Measurements from ENCODE around the gene SLC13A3. TPM values are rescaled to one million over a fixed set of nuclear protein-coding genes. Genes with fewer than 3 reads are reported as not detected.

The SLC13A3 gene
- total RNA-seq, 5 donors from 2014 or later (not counting 1 experiment from before 2014, with no cell fraction given): 0.16 to 0.49 (median 0.33) TPM; not detected in 1

DNA sequence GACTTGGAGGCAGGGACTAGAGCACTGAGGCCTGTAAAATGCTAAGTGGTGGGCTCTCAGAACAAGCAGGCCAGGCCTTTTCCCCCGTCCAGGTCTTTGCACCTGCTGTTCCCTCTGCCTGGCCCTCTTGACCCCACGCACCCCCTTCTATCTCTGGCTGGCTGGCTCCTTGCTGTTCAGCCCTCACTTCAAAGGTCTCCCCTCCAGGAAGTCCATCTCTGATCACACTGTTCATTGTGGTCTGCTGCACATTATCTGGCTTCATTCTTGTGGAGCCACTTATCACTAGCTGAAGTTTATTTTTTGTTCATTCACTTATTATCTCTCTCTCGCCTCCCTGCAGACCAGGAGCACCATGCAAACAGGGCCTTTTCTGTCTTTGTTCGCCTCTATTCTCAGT is 24.5 kb downstream of the SLC13A3 start:
- Histone ChIP-seq H3K9me3 (no peaks in the 10 kb centered on the region), H3K4me1 (ENCODE audit: control insufficient read depth in 1 of 2, extremely low read depth in 1 of 2, insufficient read depth in 2 of 2, low read length in 2 of 2) (no peaks in the 10 kb centered on the region), H3K27me3 (replicated peaks in 1 of 2; ENCODE audit: control insufficient read depth in 2 of 2, extremely low read depth in 1 of 2, insufficient read depth in 2 of 2, low read length in 1 of 2) (peaks cover 0 to 19% of the 10 kb centered on the region in 2 experiments), H3K36me3 (ENCODE audit: control insufficient read depth in 2 of 2, extremely low read depth in 1 of 2, insufficient read depth in 1 of 2, low read length in 1 of 2) (no peaks in the 10 kb centered on the region), H3K27ac (ENCODE audit: low read length) (no peak overlapping the region), H3K4me3 (ENCODE audit: control insufficient read depth in 1 of 2, extremely low read depth in 1 of 2, low read length in 1 of 2) (no peak overlapping the region)
- H3K4me1 Mint-ChIP-seq: no peaks in the 10 kb centered on the region
- H3K36me3 Mint-ChIP-seq: no peaks in the 10 kb centered on the region
- no peak for ATAC-seq (replicated peaks in 1 of 4)
- no peak overlapping the region for H3K27ac Mint-ChIP-seq
- peaks cover 7 to 31% (median 16%) of the 10 kb centered on the region in 3 donors for H3K9me3 Mint-ChIP-seq
- H3K4me3 Mint-ChIP-seq: no peak overlapping the region
- no peak for DNase-seq
- POLR2A ChIA-PET: no interaction called here
- 58% methylated on average over 1 of the region's 4 CpGs for WGBS (ENCODE audit: insufficient coverage)
- H3K27me3 Mint-ChIP-seq: peaks cover 11 to 21% of the 10 kb centered on the region in 2 donors
- CTCF ChIA-PET: no interaction called here

DNA sequence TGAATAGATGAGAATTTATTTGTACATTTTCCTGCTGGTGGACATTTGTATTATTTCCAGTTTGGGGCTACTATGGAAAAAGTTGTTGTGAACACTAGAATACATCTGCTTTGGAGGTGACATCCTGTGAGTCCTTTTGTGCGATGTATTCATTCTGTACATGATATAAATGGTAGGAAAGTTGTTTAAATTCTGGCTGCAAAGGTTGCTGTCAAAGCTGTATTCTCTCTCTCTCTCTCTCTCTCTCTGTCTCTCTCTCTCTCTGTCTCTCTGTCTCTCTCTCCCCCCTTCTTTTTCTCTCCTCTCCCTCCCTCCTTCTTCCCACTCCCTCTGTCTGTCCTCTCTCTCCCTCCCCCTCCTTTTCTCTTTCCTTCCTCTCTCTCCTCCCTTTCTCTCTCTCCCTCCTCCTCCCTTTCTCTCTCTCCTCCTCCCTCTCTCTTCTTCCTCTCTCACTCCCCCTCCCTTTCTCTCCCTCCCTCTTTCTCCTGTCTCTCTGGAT is 25.3 kb downstream of the SLC13A3 start:
- no peaks in the 10 kb centered on the region for H3K36me3 Mint-ChIP-seq
- DNase-seq (no peak), ATAC-seq (replicated peaks in 1 of 4) (no peak)
- POLR2A ChIA-PET: no interaction called here
- no peak overlapping the region for H3K27ac Mint-ChIP-seq
- H3K27me3 ChIP-seq (replicated peaks in 1 of 2; ENCODE audit: control insufficient read depth in 2 of 2, extremely low read depth in 1 of 2, insufficient read depth in 2 of 2, low read length in 1 of 2): peaks cover 0 to 14% of the 10 kb centered on the region in 2 experiments
- CTCF ChIA-PET: no interaction called here
- H3K27me3 Mint-ChIP-seq: peaks cover 11 to 23% of the 10 kb centered on the region in 2 donors
- WGBS (ENCODE audit: insufficient coverage): no CpG with 5 or more reads among the region's 1 CpG
- H3K9me3 ChIP-seq: no peaks in the 10 kb centered on the region
- no peaks in the 10 kb centered on the region for H3K4me1 ChIP-seq (ENCODE audit: control insufficient read depth in 1 of 2, extremely low read depth in 1 of 2, insufficient read depth in 2 of 2, low read length in 2 of 2)
- H3K4me3 ChIP-seq (ENCODE audit: control insufficient read depth in 1 of 2, extremely low read depth in 1 of 2, low read length in 1 of 2): no peak overlapping the region
- H3K36me3 ChIP-seq (ENCODE audit: control insufficient read depth in 2 of 2, extremely low read depth in 1 of 2, insufficient read depth in 1 of 2, low read length in 1 of 2): no peaks in the 10 kb centered on the region
- no peak overlapping the region for H3K27ac ChIP-seq (ENCODE audit: low read length)
- H3K4me3 Mint-ChIP-seq: no peak overlapping the region
- H3K4me1 Mint-ChIP-seq: no peaks in the 10 kb centered on the region
- H3K9me3 Mint-ChIP-seq: peaks cover 7 to 31% (median 16%) of the 10 kb centered on the region in 3 donors

DNA sequence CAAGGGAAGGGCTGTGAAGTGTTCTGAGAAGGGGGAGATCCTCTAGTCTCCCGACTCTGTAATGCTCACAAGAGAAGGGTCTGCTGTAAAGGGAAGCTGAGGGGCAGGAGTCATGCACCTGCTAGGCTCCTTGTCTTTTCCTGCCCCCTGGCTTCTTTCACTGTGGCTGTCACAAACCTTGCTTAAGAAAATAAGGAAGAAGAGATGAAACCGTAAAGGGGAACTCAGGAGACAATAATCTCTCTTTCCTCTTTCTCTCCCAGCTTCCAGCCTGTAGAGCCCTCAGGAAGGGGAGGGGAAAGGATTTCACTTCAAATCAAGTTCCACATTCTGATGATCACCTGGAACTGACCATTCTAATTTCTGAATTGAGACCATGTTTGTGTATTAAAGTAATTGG is 26.3 kb downstream of the SLC13A3 start:
- no peak overlapping the region for H3K27ac ChIP-seq (ENCODE audit: low read length)
- peaks cover 0 to 14% of the 10 kb centered on the region in 2 experiments for H3K27me3 ChIP-seq (replicated peaks in 1 of 2; ENCODE audit: control insufficient read depth in 2 of 2, extremely low read depth in 1 of 2, insufficient read depth in 2 of 2, low read length in 1 of 2)
- Mint-ChIP-seq H3K4me1 (no peaks in the 10 kb centered on the region), H3K27me3 (peaks cover 11 to 22% of the 10 kb centered on the region in 2 donors), H3K9me3 (peaks cover 7 to 31% (median 13%) of the 10 kb centered on the region in 3 donors), H3K4me3 (no peak overlapping the region), H3K27ac (no peak overlapping the region), H3K36me3 (no peaks in the 10 kb centered on the region)
- DNase-seq (no peak), ATAC-seq (replicated peaks in 1 of 4) (no peak)
- ChIA-PET CTCF (no interaction called here), POLR2A (interaction anchor here in 1 of 2 donors (0.6 kb wide), 1 partner anchor 28 kb away, joined by 4 read pairs; no protein-coding TSS in a partner anchor)
- H3K4me3 ChIP-seq (ENCODE audit: control insufficient read depth in 1 of 2, extremely low read depth in 1 of 2, low read length in 1 of 2): no peak overlapping the region
- H3K36me3 ChIP-seq (ENCODE audit: control insufficient read depth in 2 of 2, extremely low read depth in 1 of 2, insufficient read depth in 1 of 2, low read length in 1 of 2): no peaks in the 10 kb centered on the region
- 80% methylated on average over 1 of the region's 2 CpGs for WGBS (ENCODE audit: insufficient coverage)
- H3K9me3 ChIP-seq: no peaks in the 10 kb centered on the region
- H3K4me1 ChIP-seq (ENCODE audit: control insufficient read depth in 1 of 2, extremely low read depth in 1 of 2, insufficient read depth in 2 of 2, low read length in 2 of 2): no peaks in the 10 kb centered on the region

GRCh38 chr20:46622165-46622564 is 29.1 kb downstream of the SLC13A3 start:
- peaks cover 9 to 27% of the 10 kb centered on the region in 2 donors for H3K27me3 Mint-ChIP-seq
- H3K36me3 ChIP-seq (ENCODE audit: control insufficient read depth in 2 of 2, extremely low read depth in 1 of 2, insufficient read depth in 1 of 2, low read length in 1 of 2): no peaks in the 10 kb centered on the region

GRCh38 chr20:46621492-46621891 is 29.8 kb downstream of the SLC13A3 start:
- CTCF ChIA-PET: no interaction called here
- Mint-ChIP-seq H3K9me3 (peaks cover 7 to 25% (median 7%) of the 10 kb centered on the region in 3 donors), H3K27me3 (peaks cover 5 to 23% of the 10 kb centered on the region in 2 donors)

More at GRCh38 chr20:46622165-46622564, 29.1 kb downstream of the SLC13A3 start:
- ChIA-PET CTCF (no interaction called here), POLR2A (no interaction called here)
- Mint-ChIP-seq H3K36me3 (no peaks in the 10 kb centered on the region), H3K27ac (no peak overlapping the region), H3K4me3 (no peak overlapping the region), H3K4me1 (no peaks in the 10 kb centered on the region), H3K9me3 (peaks cover 7 to 25% (median 7%) of the 10 kb centered on the region in 3 donors)
- ATAC-seq (replicated peaks in 1 of 4): no peak
- WGBS (ENCODE audit: insufficient coverage): no CpG with 5 or more reads among the region's 1 CpG
- Histone ChIP-seq H3K9me3 (no peaks in the 10 kb centered on the region), H3K4me1 (ENCODE audit: control insufficient read depth in 1 of 2, extremely low read depth in 1 of 2, insufficient read depth in 2 of 2, low read length in 2 of 2) (no peaks in the 10 kb centered on the region), H3K4me3 (ENCODE audit: control insufficient read depth in 1 of 2, extremely low read depth in 1 of 2, low read length in 1 of 2) (no peak overlapping the region), H3K27me3 (replicated peaks in 1 of 2; ENCODE audit: control insufficient read depth in 2 of 2, extremely low read depth in 1 of 2, insufficient read depth in 2 of 2, low read length in 1 of 2) (peaks cover 0 to 9% of the 10 kb centered on the region in 2 experiments), H3K27ac (ENCODE audit: low read length) (no peak overlapping the region)
- DNase-seq: no peak

GRCh38 chr20:46619445-46619844 is 31.8 kb downstream of the SLC13A3 start:
- H3K27me3 ChIP-seq (replicated peaks in 1 of 2; ENCODE audit: control insufficient read depth in 2 of 2, extremely low read depth in 1 of 2, insufficient read depth in 2 of 2, low read length in 1 of 2): peaks cover 0 to 4% of the 10 kb centered on the region in 2 experiments
- CTCF ChIA-PET: no interaction called here
- H3K36me3 ChIP-seq (ENCODE audit: control insufficient read depth in 2 of 2, extremely low read depth in 1 of 2, insufficient read depth in 1 of 2, low read length in 1 of 2): no peaks in the 10 kb centered on the region
- WGBS (ENCODE audit: insufficient coverage): 100% methylated on average over 1 of the region's 2 CpGs
- ATAC-seq (replicated peaks in 1 of 4): no peak
- Mint-ChIP-seq H3K4me3 (no peak overlapping the region), H3K9me3 (peaks cover 7 to 15% (median 7%) of the 10 kb centered on the region in 3 donors), H3K4me1 (no peaks in the 10 kb centered on the region), H3K27me3 (peaks cover 5 to 27% of the 10 kb centered on the region in 2 donors), H3K36me3 (no peaks in the 10 kb centered on the region), H3K27ac (no peak overlapping the region)
- no peaks in the 10 kb centered on the region for H3K4me1 ChIP-seq (ENCODE audit: control insufficient read depth in 1 of 2, extremely low read depth in 1 of 2, insufficient read depth in 2 of 2, low read length in 2 of 2)
- DNase-seq: no peak
- no peaks in the 10 kb centered on the region for H3K9me3 ChIP-seq
- H3K4me3 ChIP-seq (ENCODE audit: control insufficient read depth in 1 of 2, extremely low read depth in 1 of 2, low read length in 1 of 2): no peak overlapping the region
- H3K27ac ChIP-seq (ENCODE audit: low read length): no peak overlapping the region
- POLR2A ChIA-PET: no interaction called here

More at GRCh38 chr20:46621492-46621891, 29.8 kb downstream of the SLC13A3 start:
- Mint-ChIP-seq H3K27ac (no peak overlapping the region), H3K4me1 (no peaks in the 10 kb centered on the region), H3K4me3 (no peak overlapping the region), H3K36me3 (no peaks in the 10 kb centered on the region)
- no peak for ATAC-seq (replicated peaks in 1 of 4)
- POLR2A ChIA-PET: no interaction called here
- Histone ChIP-seq H3K27ac (ENCODE audit: low read length) (no peak overlapping the region), H3K36me3 (ENCODE audit: control insufficient read depth in 2 of 2, extremely low read depth in 1 of 2, insufficient read depth in 1 of 2, low read length in 1 of 2) (no peaks in the 10 kb centered on the region), H3K9me3 (no peaks in the 10 kb centered on the region), H3K4me3 (ENCODE audit: control insufficient read depth in 1 of 2, extremely low read depth in 1 of 2, low read length in 1 of 2) (no peak overlapping the region), H3K4me1 (ENCODE audit: control insufficient read depth in 1 of 2, extremely low read depth in 1 of 2, insufficient read depth in 2 of 2, low read length in 2 of 2) (no peaks in the 10 kb centered on the region), H3K27me3 (replicated peaks in 1 of 2; ENCODE audit: control insufficient read depth in 2 of 2, extremely low read depth in 1 of 2, insufficient read depth in 2 of 2, low read length in 1 of 2) (peaks cover 0 to 7% of the 10 kb centered on the region in 2 experiments)
- no peak for DNase-seq
- 86% methylated on average over 1 of the region's 4 CpGs for WGBS (ENCODE audit: insufficient coverage)
